IPS DF 19.7 (cell line): ENCODE measurements around the gene RGS13.
"Not testable (repeated sequence)": the region's sequence is repeated elsewhere in the genome, so short reads cannot be mapped to it uniquely, and the experiment has no call there.

Source experiments
- DNase-seq: peaks from one replicate; pipeline ENCODE4 v3.0.0-alpha.2; 2013; ENCODE audit warnings: low read depth, low spot score

The RGS13 gene

GRCh38 chr1:192675716-192676115, 39.8 kb downstream of the RGS13 start:
- DNase-seq = no peak

GRCh38 chr1:192678099-192678498, 42.2 kb downstream of the RGS13 start:
- DNase-seq = no peak

GRCh38 chr1:192682335-192682734, 46.4 kb downstream of the RGS13 start:
- DNase-seq = no peak

- DNase-seq = not testable (repeated sequence)
Observed at GRCh38 chr1:192683081-192683480, 47.1 kb downstream of the RGS13 start.

GRCh38 chr1:192689459-192689858, 53.5 kb downstream of the RGS13 start:
- DNase-seq = no peak

- DNase-seq = no peak
Observed at GRCh38 chr1:192691041-192691440, 55.1 kb downstream of the RGS13 start.

GRCh38 chr1:192696082-192696481, 60.1 kb downstream of the RGS13 start:
- no peak for DNase-seq

- no peak for DNase-seq
Observed at GRCh38 chr1:192697771-192698170, 61.8 kb downstream of the RGS13 start.

- DNase-seq = no peak
Observed at GRCh38 chr1:192698731-192699130, 62.8 kb downstream of the RGS13 start.

- DNase-seq = no peak
Observed at GRCh38 chr1:192700834-192701271, 64.9 kb downstream of the RGS13 start.

GRCh38 chr1:192702212-192702902, 66.4 kb downstream of the RGS13 start:
- no peak for DNase-seq

GRCh38 chr1:192703283-192704206, 67.6 kb downstream of the RGS13 start:
- no peak for DNase-seq

GRCh38 chr1:192705510-192705909, 69.6 kb downstream of the RGS13 start:
- DNase-seq = no peak

- DNase-seq = no peak
Observed at GRCh38 chr1:192706936-192707335, 71.0 kb downstream of the RGS13 start.

GRCh38 chr1:192707978-192708547, 72.1 kb downstream of the RGS13 start:
- no peak for DNase-seq

- no peak for DNase-seq
Observed at GRCh38 chr1:192709544-192709943, 73.6 kb downstream of the RGS13 start.
